OCI-LY7 (cell line): ENCODE data around the gene SMPD3. TPM values are rescaled to one million over a fixed set of nuclear protein-coding genes. Genes with fewer than 3 reads are reported as not detected.

Experiments used
- BruUV-seq: library from RNA; stranded (reverse); fragments of 400-500 nt; replicated peaks from 2 replicates; lab custom pipeline; 2021; lab: Mats Ljungman, UMichigan
- CTCF ChIA-PET: fragments of 300-600 bp; sonication (Branson Sonifier 250); formaldehyde crosslinking; loops from one replicate; lab custom pipeline; 2022; ENCODE audit warnings: antibody characterized with exemption; ENCODE audit not compliant: unreplicated experiment; lab: Charles Lee
- POLR2A ChIA-PET: fragments of 300-600 bp; sonication (Branson Sonifier 250); formaldehyde crosslinking; loops from one replicate; lab custom pipeline; 2022; ENCODE audit warnings: antibody characterized with exemption; lab: Charles Lee
- DNase-seq: peaks from one replicate; pipeline ENCODE4 v3.0.0-alpha.2; 2015; ENCODE audit warnings: low spot score
- H2AFZ ChIP-seq: fragments of 200-600 bp; sonication (generic), shearing (Covaris generic); 2 replicates; pipeline ENCODE4 v1.6.1; 2014; ENCODE audit warnings: mild to moderate bottlenecking, antibody characterized with exemption, low read length, moderate library complexity
- H3K27ac ChIP-seq: fragments of 200-600 bp; sonication (generic); 2 replicates; pipeline ENCODE4 v1.5.1; 2014; ENCODE audit warnings: mixed run types, low read depth, mild to moderate bottlenecking, moderate library complexity, low read length, inconsistent platforms; ENCODE audit not compliant: poor library complexity, severe bottlenecking
- H3K36me3 ChIP-seq: fragments of 200-600 bp; sonication (generic); 2 replicates; pipeline ENCODE4 v1.6.1; 2014; ENCODE audit warnings: mild to moderate bottlenecking, antibody characterized with exemption, low read length, moderate library complexity, mixed read lengths; ENCODE audit not compliant: insufficient read depth
- H3K4me1 ChIP-seq: fragments of 200-600 bp; sonication (generic); 2 replicates; pipeline ENCODE4 v1.5.1; 2014; ENCODE audit warnings: mild to moderate bottlenecking, low read length; ENCODE audit not compliant: insufficient read depth, poor library complexity, severe bottlenecking
- H3K4me2 ChIP-seq: fragments of 200-600 bp; sonication (generic); 2 replicates; pipeline ENCODE4 v1.6.1; 2014; ENCODE audit warnings: mild to moderate bottlenecking, low read length
- H3K4me3 ChIP-seq: fragments of 200-600 bp; sonication (generic); 2 replicates; pipeline ENCODE4 v1.5.1; 2014; ENCODE audit warnings: mild to moderate bottlenecking, low read depth, low read length; ENCODE audit not compliant: poor library complexity, severe bottlenecking
- H3K79me2 ChIP-seq: fragments of 200-600 bp; sonication (generic); 2 replicates; pipeline ENCODE4 v1.6.1; 2016; ENCODE audit warnings: low read depth, mild to moderate bottlenecking, low read length, moderate library complexity, mixed read lengths; ENCODE audit not compliant: insufficient read depth
- H3K9me2 ChIP-seq: fragments of 200-600 bp; sonication (generic); 2 replicates; pipeline ENCODE4 v1.6.1; 2016; ENCODE audit warnings: mild to moderate bottlenecking, low read length, mixed read lengths; ENCODE audit not compliant: insufficient read depth
- H3K9me3 ChIP-seq: fragments of 200-600 bp; sonication (generic); 2 replicates; pipeline ENCODE4 v1.6.1; 2014; ENCODE audit warnings: mild to moderate bottlenecking, mixed run types, low read length, mixed read lengths
- H4K20me1 ChIP-seq: fragments of 200-600 bp; sonication (generic); 2 replicates; pipeline ENCODE4 v1.6.1; 2014; ENCODE audit warnings: mild to moderate bottlenecking, antibody characterized with exemption, low read length, moderate library complexity, mixed read lengths; ENCODE audit not compliant: insufficient read depth
- CTCF ChIP-seq: fragments of 200-600 bp; sonication (generic); conservative IDR thresholded peaks from 2 replicates; pipeline ENCODE4 v1.5.1; 2014; ENCODE audit warnings: mild to moderate bottlenecking, antibody characterized with exemption, low read length, moderate library complexity, mixed read lengths
- EZH2phosphoT487 ChIP-seq: fragments of 200-600 bp; sonication (generic); IDR thresholded peaks from 2 replicates; pipeline ENCODE4 v1.6.1; 2018; ENCODE audit warnings: low read depth, borderline replicate concordance, mild to moderate bottlenecking, mixed run types, antibody characterized with exemption, low read length, moderate library complexity, mixed read lengths
- intact Hi-C: fragments of 100-400 bp; cut with micrococcal nuclease; formaldehyde crosslinking; loops from one replicate; pipeline ENCODE4 v1.10.0; 2022; ENCODE audit not compliant: unreplicated experiment
- total RNA-seq, 2 experiments: library from RNA; depleted of rRNA in 1 of 2; stranded (reverse); fragments of >200 nt in 1 of 2; shearing (Covaris generic) in 1 of 2; gene quantifications; 2 replicates each; pipeline ENCODE4 v1.2.3, GENCODE V29; 2014 to 2022

SMPD3 gene
- total RNA-seq, 2 experiments from 2014 or later: 0.16 to 0.51 TPM

- Histone ChIP-seq H4K20me1 (no peaks in the 10 kb centered on the region), H3K4me1 (peaks cover 17% of the 10 kb centered on the region), H3K36me3 (no peaks in the 10 kb centered on the region), H3K4me2 (no peak overlapping the region), H3K9me2 (no peaks in the 10 kb centered on the region), H3K9me3 (no peaks in the 10 kb centered on the region), H3K4me3 (no peak overlapping the region), H2AFZ (no peak overlapping the region), H3K27ac (no peak overlapping the region), H3K79me2 (no peaks in the 10 kb centered on the region)
- no peak for DNase-seq
- no TSS peak for BruUV-seq
- TF ChIP-seq EZH2phosphoT487 (no peak), CTCF (no peak)
- ChIA-PET POLR2A (no interaction called here), CTCF (no interaction called here)
- intact Hi-C loops: no loop called here
Measured at GRCh38 chr16:68421076-68421475, 27.2 kb downstream of the SMPD3 start.

- intact Hi-C loops: no loop called here
- no peak for DNase-seq
- Histone ChIP-seq H3K4me1 (peaks cover 17% of the 10 kb centered on the region), H3K79me2 (no peaks in the 10 kb centered on the region), H3K9me2 (no peaks in the 10 kb centered on the region), H3K9me3 (no peaks in the 10 kb centered on the region), H4K20me1 (no peaks in the 10 kb centered on the region), H3K4me2 (no peak overlapping the region), H3K27ac (no peak overlapping the region), H3K36me3 (no peaks in the 10 kb centered on the region), H3K4me3 (no peak overlapping the region), H2AFZ (no peak overlapping the region)
- POLR2A ChIA-PET: no interaction called here
- TF ChIP-seq CTCF: no peak
- TF ChIP-seq EZH2phosphoT487: no peak
- no TSS peak for BruUV-seq
- CTCF ChIA-PET: no interaction called here
Measured at GRCh38 chr16:68420366-68420942, 27.9 kb downstream of the SMPD3 start.

- no peak overlapping the region for H3K27ac ChIP-seq
- H4K20me1 ChIP-seq: no peaks in the 10 kb centered on the region
- H3K36me3 ChIP-seq: no peaks in the 10 kb centered on the region
- no peak for TF ChIP-seq EZH2phosphoT487
- TF ChIP-seq CTCF: no peak
- no peaks in the 10 kb centered on the region for H3K9me2 ChIP-seq
- peaks cover 17% of the 10 kb centered on the region for H3K4me1 ChIP-seq
- POLR2A ChIA-PET: interaction anchor here (0.7 to 1.8 kb wide), 3 partner anchors 49 to 216 kb away, joined by 4 to 5 read pairs (median 5); no protein-coding TSS in a partner anchor
- intact Hi-C loops: no loop called here
- no peaks in the 10 kb centered on the region for H3K79me2 ChIP-seq
- CTCF ChIA-PET: no interaction called here
- no TSS peak for BruUV-seq
- peak; percentile 56 for DNase-seq
- no peak overlapping the region for H3K4me3 ChIP-seq
- peak overlapping the region; percentile 59; the same call in 1 of the 2 replicates for H2AFZ ChIP-seq
- H3K9me3 ChIP-seq: no peaks in the 10 kb centered on the region
- H3K4me2 ChIP-seq: peak overlapping the region; percentile 18
Measured at GRCh38 chr16:68417711-68418301, 30.5 kb downstream of the SMPD3 start.
